Common myeloid progenitor, CD34-positive (primary cell): Measurements from ENCODE around the gene UBE2L6.
A peak's percentile ranks its signal among the peaks of the same experiment; 100 is the strongest.

ENCODE experiments used
- CTCF ChIA-PET: fragments of 350-600 bp; sonication (Branson Sonifier 250); formaldehyde crosslinking; loops from one replicate; lab custom pipeline; 2021; ENCODE audit warnings: antibody characterized with exemption; lab: Charles Lee
- POLR2A ChIA-PET: fragments of 350-600 bp; sonication (Branson Sonifier 250); formaldehyde crosslinking; loops from one replicate; lab custom pipeline; 2021; ENCODE audit warnings: antibody characterized with exemption; lab: Charles Lee
- DNase-seq, 3 donors: peaks; one replicate each; pipeline versions ENCODE4 v3.0.0 to v3.0.0-alpha.2; 2013
- H3K27ac ChIP-seq, 2 experiments: 1 replicate in 1 of 2; 2 replicates in 1 of 2; pipeline ENCODE4 v1.7.0; 2013; ENCODE audit warnings: inconsistent platforms in 2 of 2, low read length in 2 of 2, mild to moderate bottlenecking in 2 of 2, low read depth in 1 of 2, moderate library complexity in 1 of 2; ENCODE audit not compliant: severe bottlenecking in 2 of 2, insufficient read depth in 1 of 2, poor library complexity in 1 of 2
- H3K27me3 ChIP-seq, 5 experiments: replicated peaks in 2 of 5; 1 replicate in 3 of 5; 2 replicates in 2 of 5; pipeline versions ENCODE4 v1.6.1 to v1.7.0; 2013; ENCODE audit warnings: low read length in 4 of 5, mild to moderate bottlenecking in 2 of 5, moderate library complexity in 2 of 5, inconsistent platforms in 1 of 5; ENCODE audit not compliant: insufficient read depth in 5 of 5, control insufficient read depth in 4 of 5
- H3K36me3 ChIP-seq, 4 experiments: 1 replicate in 2 of 4; 2 replicates in 2 of 4; pipeline versions ENCODE4 v1.6.1 to v1.7.0; 2013; ENCODE audit warnings: low read length in 3 of 4, control low read depth in 1 of 4, mild to moderate bottlenecking in 1 of 4; ENCODE audit not compliant: control insufficient read depth in 4 of 4, insufficient read depth in 4 of 4
- H3K4me1 ChIP-seq, 4 experiments: 1 replicate in 3 of 4; 2 replicates in 1 of 4; pipeline versions ENCODE4 v1.6.1 to v1.7.1; 2013; ENCODE audit warnings: low read length in 3 of 4, mild to moderate bottlenecking in 3 of 4, control low read depth in 1 of 4, inconsistent platforms in 1 of 4, moderate library complexity in 1 of 4; ENCODE audit not compliant: control insufficient read depth in 4 of 4, insufficient read depth in 4 of 4; ENCODE audit errors: control extremely low read depth in 1 of 4
- H3K4me3 ChIP-seq, 7 experiments: 1 replicate in 4 of 7; 2 replicates in 3 of 7; pipeline versions ENCODE4 v1.5.1 to v1.7.0; 2013; ENCODE audit warnings: mild to moderate bottlenecking in 7 of 7, low read length in 6 of 7, moderate library complexity in 6 of 7, inconsistent platforms in 2 of 7, low read depth in 2 of 7, control low read depth in 1 of 7; ENCODE audit not compliant: insufficient read depth in 4 of 7, control insufficient read depth in 1 of 7; ENCODE audit errors: extremely low read depth in 1 of 7
- H3K9me3 ChIP-seq, 5 experiments: 1 replicate in 4 of 5; 2 replicates in 1 of 5; pipeline versions ENCODE4 v1.6.1 to v1.7.1; 2013; ENCODE audit warnings: low read length in 4 of 5, mild to moderate bottlenecking in 2 of 5, inconsistent platforms in 1 of 5, low read depth in 1 of 5, moderate library complexity in 1 of 5; ENCODE audit not compliant: control insufficient read depth in 4 of 5, insufficient read depth in 2 of 5; ENCODE audit errors: control extremely low read depth in 1 of 5
- WGBS: methylation state at CpG from one replicate; pipeline ENCODE4 v1.1.5; 2013; ENCODE audit not compliant: insufficient coverage; 5-methylcytosine and 5-hydroxymethylcytosine counted together

Gene UBE2L6

GRCh38 chr11:57523419-57523818 is 44.1 kb downstream of the UBE2L6 start:
- DNase-seq, result no peak
- Histone ChIP-seq H3K4me1 (no peaks in the 10 kb centered on the region), H3K4me3 (no peak overlapping the region), H3K27ac (no peak overlapping the region), H3K9me3 (peaks cover 0 to 2% (median 0%) of the 10 kb centered on the region in 5 experiments), H3K36me3 (peaks cover 3 to 26% (median 3%) of the 10 kb centered on the region in 4 experiments), H3K27me3 (no peaks in the 10 kb centered on the region)
- ChIA-PET CTCF (interaction anchor here (1.4 to 10.6 kb wide), 5 partner anchors 7 to 178 kb away, joined by 3 to 410 read pairs (median 99); partner anchors contain the start of gene SLC43A1), POLR2A (no interaction called here)
- whole genome bisulfite sequencing, result 92% methylated on average over 4 of the region's 4 CpGs

GRCh38 chr11:57521116-57521515 is 46.4 kb downstream of the UBE2L6 start:
- DNase-seq, result no peak
- H3K27ac ChIP-seq, result no peak overlapping the region
- H3K9me3 ChIP-seq, result peaks cover 0 to 2% (median 0%) of the 10 kb centered on the region in 5 experiments
- ChIA-PET POLR2A (no interaction called here), CTCF (interaction anchor here (1.5 to 9.1 kb wide), 3 partner anchors 6 to 28 kb away, joined by 3 to 158 read pairs (median 132); partner anchors contain the start of gene TIMM10)
- H3K27me3 ChIP-seq, result no peaks in the 10 kb centered on the region
- no peak overlapping the region for H3K4me3 ChIP-seq
- H3K4me1 ChIP-seq, result peaks cover 2 to 3% (median 2%) of the 10 kb centered on the region in 4 experiments
- H3K36me3 ChIP-seq, result peaks cover 0 to 7% (median 0%) of the 10 kb centered on the region in 4 experiments
- 100% methylated on average over 1 of the region's 2 CpGs for WGBS

- Histone ChIP-seq H3K27ac (no peak overlapping the region), H3K36me3 (peaks cover 0 to 5% (median under 1%) of the 10 kb centered on the region in 4 experiments), H3K4me1 (peaks cover 4 to 32% (median 26%) of the 10 kb centered on the region in 4 experiments), H3K4me3 (peak overlapping the region; percentile 75 to 95 (median 89)), H3K9me3 (no peaks in the 10 kb centered on the region), H3K27me3 (no peaks in the 10 kb centered on the region)
- 4% methylated on average over 4 of the region's 5 CpGs for WGBS
- ChIA-PET CTCF (interaction anchor here (0.7 to 9.1 kb wide), 14 partner anchors 10 to 181 kb away, joined by 3 to 158 read pairs (median 6); partner anchors contain the start of genes SSRP1, TIMM10 and UBE2L6), POLR2A (interaction anchor here (0.6 kb wide), 1 partner anchor 38 kb away, joined by 3 read pairs; no protein-coding TSS in a partner anchor)
- no peak for DNase-seq
Measured at GRCh38 chr11:57516061-57516443, 51.4 kb downstream of the UBE2L6 start.

GRCh38 chr11:57515332-57516060 is 52.0 kb downstream of the UBE2L6 start, which contains the start of gene SLC43A1:
SLC43A1 (minus strand) TSS chr11:57515702; CDS start chr11:57514111, 1,591 bp downstream.
- Histone ChIP-seq H3K27ac (peak within 1 kb of the TSS in 1 of 2 experiments; percentile 49), H3K4me3 (peak within 1 kb of the TSS; percentile 75 to 95 (median 89)), H3K27me3 (no peaks in the 10 kb centered on the region), H3K9me3 (no peaks in the 10 kb centered on the region), H3K36me3 (peaks cover 0 to 5% (median under 1%) of the 10 kb centered on the region in 4 experiments), H3K4me1 (peaks cover 4 to 32% (median 26%) of the 10 kb centered on the region in 4 experiments)
- 0% methylated on average over 45 of the region's 66 CpGs for WGBS
- POLR2A ChIA-PET, result interaction anchor here (0.6 to 1.0 kb wide), 3 partner anchors 22 to 38 kb away, joined by 3 to 5 read pairs (median 3); no protein-coding TSS in a partner anchor
- CTCF ChIA-PET, result interaction anchor here (0.7 to 9.1 kb wide), 14 partner anchors 10 to 180 kb away, joined by 3 to 158 read pairs (median 6); partner anchors contain the start of genes SSRP1, TIMM10 and UBE2L6
- peak; percentile 31 to 44 (median 38) for DNase-seq

- H3K4me3 ChIP-seq, result peak overlapping the region; percentile 75 to 95 (median 89)
- peak in 2 of 3 donors; percentile 43 to 59 for DNase-seq
- WGBS, result 0% methylated on average over 44 of the region's 57 CpGs
- no peaks in the 10 kb centered on the region for H3K27me3 ChIP-seq
- ChIA-PET CTCF (interaction anchor here (0.7 to 9.1 kb wide), 18 partner anchors 9 to 179 kb away, joined by 3 to 158 read pairs (median 6); partner anchors contain the start of genes SSRP1, TIMM10 and UBE2L6), POLR2A (interaction anchor here (0.6 to 1.0 kb wide), 2 partner anchors 21 to 28 kb away, joined by 3 to 5 read pairs; no protein-coding TSS in a partner anchor)
- peak overlapping the region in 1 of 2 experiments; percentile 49 for H3K27ac ChIP-seq
- H3K9me3 ChIP-seq, result no peaks in the 10 kb centered on the region
- peaks cover 0 to 5% (median under 1%) of the 10 kb centered on the region in 4 experiments for H3K36me3 ChIP-seq
- H3K4me1 ChIP-seq, result peaks cover 4 to 32% (median 26%) of the 10 kb centered on the region in 4 experiments
Measured at GRCh38 chr11:57514538-57515331, 52.7 kb downstream of the UBE2L6 start.

GRCh38 chr11:57513911-57514537 is 53.4 kb downstream of the UBE2L6 start:
- H3K4me3 ChIP-seq, result peak overlapping the region; percentile 75 to 95 (median 89)
- WGBS, result 11% methylated on average over 32 of the region's 35 CpGs
- DNase-seq, result peak; percentile 34 to 63 (median 48)
- H3K9me3 ChIP-seq, result no peaks in the 10 kb centered on the region
- peak overlapping the region in 1 of 2 experiments; percentile 49 for H3K27ac ChIP-seq
- CTCF ChIA-PET, result interaction anchor here (0.9 to 9.1 kb wide), 10 partner anchors 10 to 168 kb away, joined by 3 to 158 read pairs (median 8); partner anchors contain the start of gene TIMM10
- H3K4me1 ChIP-seq, result peaks cover 4 to 32% (median 26%) of the 10 kb centered on the region in 4 experiments
- POLR2A ChIA-PET, result interaction anchor here (1.0 kb wide), 2 partner anchors 16 to 20 kb away, joined by 3 to 5 read pairs; no protein-coding TSS in a partner anchor
- no peaks in the 10 kb centered on the region for H3K27me3 ChIP-seq
- peaks cover 0 to 5% (median under 1%) of the 10 kb centered on the region in 4 experiments for H3K36me3 ChIP-seq
